Measurements from ENCODE around the gene GUCY1A2.

DNA sequence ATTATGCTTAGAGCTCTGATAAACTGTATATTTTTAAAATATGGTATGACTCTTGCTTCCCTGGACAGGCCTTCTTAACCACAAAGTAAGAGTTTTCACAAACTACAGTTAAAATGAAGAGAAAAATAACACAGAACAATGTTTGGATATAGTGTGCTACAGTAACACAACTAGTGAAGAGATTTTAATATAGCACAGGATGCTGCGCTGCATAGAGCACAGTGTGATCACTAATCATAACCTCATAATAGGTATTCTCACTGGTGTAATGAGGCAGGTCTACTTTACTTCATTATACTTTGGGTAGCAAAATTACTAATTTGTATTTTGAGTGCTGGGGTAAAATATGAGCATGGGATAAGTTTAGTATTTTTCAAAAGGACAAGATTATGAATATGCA is 256.5 kb downstream of the GUCY1A2 start:
- TF ChIP-seq CEBPB (IDR thresholded peaks at IDR 0.05) = no peak
- TF ChIP-seq TEAD4 (IDR thresholded peaks at IDR 0.05) = no peak
- no peak for TF ChIP-seq CREB1 (IDR thresholded peaks at IDR 0.05; ENCODE audit: low read depth)
- no peak for TF ChIP-seq EGR1 (IDR thresholded peaks at IDR 0.05)
- no peak for TF ChIP-seq EP300 (IDR thresholded peaks at IDR 0.05; ENCODE audit: borderline replicate concordance)

Measured in Ishikawa (cell line).